Left lobe of liver (tissue), 2 donors: ENCODE measurements around the gene DGCR6. TPM values are rescaled to one million over a fixed set of nuclear protein-coding genes. Genes with fewer than 3 reads are reported as not detected.
"Not testable (repeated sequence)": the region's sequence is repeated elsewhere in the genome, so short reads cannot be mapped to it uniquely, and the experiment has no call there.

Source experiments
- ATAC-seq: fragments of 200-7000 bp; cut with Tn5 transposase; one replicate; pipeline ENCODE4 v1.9.1; 2020; ENCODE audit warnings: mild to moderate bottlenecking, moderate library complexity
- DNase-seq: peaks from one replicate; pipeline ENCODE4 v3.0.0-alpha.2; 2020; ENCODE audit warnings: low spot score
- total RNA-seq: library from RNA; stranded (reverse); gene quantifications from one replicate; pipeline ENCODE4 v1.2.1, GENCODE V29; 2021
- donor health status: DM: no; HTN: no; CAD: no; lungs with moderate emphysema.
- donor health status: DM: no; HTN: yes; CAD: no.

Gene DGCR6
- total RNA-seq, 1 donor from 2014 or later, result 4.2 TPM

GRCh38 chr22:18959741-18960140 is 53.6 kb downstream of the DGCR6 start:
- not testable (repeated sequence) for ATAC-seq
- DNase-seq, result peak; percentile 31

- DNase-seq, result peak; percentile 36
- not testable (repeated sequence) for ATAC-seq
Measured at GRCh38 chr22:18960166-18960820, 54.2 kb downstream of the DGCR6 start.

- DNase-seq, result peak; percentile 22
Measured at GRCh38 chr22:18961201-18961600, 55.1 kb downstream of the DGCR6 start.

More at GRCh38 chr22:18961201-18961600, 55.1 kb downstream of the DGCR6 start:
- ATAC-seq, result not testable (repeated sequence)

Other genes starting within 250 kb of the DGCR6 start
- 35.6 TPM for gene PRODH, start 30.0 kb downstream of the DGCR6 start, total RNA-seq
- 30.5 TPM for gene DGCR2, start 216.1 kb downstream of the DGCR6 start, total RNA-seq
- gene TSSK2, start 225.0 kb downstream of the DGCR6 start, total RNA-seq, result not detected
- gene ESS2, start 238.3 kb downstream of the DGCR6 start, total RNA-seq, result 5.2 TPM
- gene GSC2, start 244.0 kb downstream of the DGCR6 start, total RNA-seq, result not detected